T-helper 17 cell (primary cell): Measurements from ENCODE around the gene JMJD1C. TPM values are rescaled to one million over a fixed set of nuclear protein-coding genes. Genes with fewer than 3 reads are reported as not detected.
"Not testable (repeated sequence)": the region's sequence is repeated elsewhere in the genome, so short reads cannot be mapped to it uniquely, and the experiment has no call there.

Source experiments
- ATAC-seq: fragments of 150-1000 bp; cut with Tn5 transposase; 2 replicates; pipeline ENCODE4 v1.10.0; 2021; ENCODE audit warnings: mild to moderate bottlenecking, moderate library complexity
- DNase-seq, 3 donors: peaks; one replicate each; pipeline versions ENCODE4 v3.0.0 to v3.0.0-alpha.2; 2020 to 2021
- H3K9me3 ChIP-seq: one replicate; pipeline ENCODE4 v1.7.0; 2013; ENCODE audit warnings: low read length, mild to moderate bottlenecking; ENCODE audit not compliant: control insufficient read depth, poor library complexity, severe bottlenecking
- H3K27ac Mint-ChIP-seq: one replicate; pipeline ENCODE4 v1.8.0; 2022; ENCODE audit warnings: mild to moderate bottlenecking, moderate library complexity, mixed read lengths
- H3K27me3 Mint-ChIP-seq: one replicate; pipeline ENCODE4 v1.8.0; 2022; ENCODE audit warnings: mixed read lengths
- H3K36me3 Mint-ChIP-seq: one replicate; pipeline ENCODE4 v1.8.0; 2022; ENCODE audit warnings: low read depth, mixed read lengths
- H3K4me1 Mint-ChIP-seq: one replicate; pipeline ENCODE4 v1.8.0; 2022; ENCODE audit warnings: mild to moderate bottlenecking, mixed read lengths
- H3K4me3 Mint-ChIP-seq: one replicate; pipeline ENCODE4 v1.8.0; 2022; ENCODE audit warnings: mild to moderate bottlenecking, moderate library complexity, mixed read lengths
- total RNA-seq, 4 donors: library from RNA in 2 of 4; stranded (reverse) in 2 of 4; gene quantifications; one replicate each; pipeline ENCODE4 v1.2.3 and lab custom pipeline; 2022 to 2026

Gene JMJD1C
- total RNA-seq, 2 donors from 2014 or later = 215 to 279 TPM

- H3K4me1 Mint-ChIP-seq = peaks cover 16% of the 10 kb centered on the region
- no peaks in the 10 kb centered on the region for H3K27me3 Mint-ChIP-seq
- H3K36me3 Mint-ChIP-seq = peaks cover 7% of the 10 kb centered on the region
Measured at GRCh38 chr10:63168821-63169462, 296.8 kb downstream of the JMJD1C start.

GRCh38 chr10:63166742-63167258, 299.0 kb downstream of the JMJD1C start:
- H3K9me3 ChIP-seq = no peaks in the 10 kb centered on the region
- ATAC-seq (peak; percentile 71), DNase-seq (no peak)
- no peaks in the 10 kb centered on the region for H3K27me3 Mint-ChIP-seq
- no peak overlapping the region for H3K4me3 Mint-ChIP-seq
- no peak overlapping the region for H3K27ac Mint-ChIP-seq
- peaks cover 6% of the 10 kb centered on the region for H3K4me1 Mint-ChIP-seq
- H3K36me3 Mint-ChIP-seq = peaks cover 2% of the 10 kb centered on the region

More at GRCh38 chr10:63168821-63169462, 296.8 kb downstream of the JMJD1C start:
- Mint-ChIP-seq H3K4me3 (peak overlapping the region; percentile 28), H3K27ac (peak overlapping the region; percentile 68)
- no peaks in the 10 kb centered on the region for H3K9me3 ChIP-seq
- DNase-seq = no peak
- no peak for ATAC-seq

- Mint-ChIP-seq H3K4me3 (no peak overlapping the region), H3K4me1 (peaks cover 9% of the 10 kb centered on the region), H3K27ac (peak overlapping the region; percentile 92), H3K36me3 (peaks cover 2% of the 10 kb centered on the region), H3K27me3 (no peaks in the 10 kb centered on the region)
- DNase-seq (no peak), ATAC-seq (no peak)
- no peaks in the 10 kb centered on the region for H3K9me3 ChIP-seq
Measured at GRCh38 chr10:63165249-63165648, 300.5 kb downstream of the JMJD1C start.

GRCh38 chr10:63164166-63164623, 301.6 kb downstream of the JMJD1C start:
- Mint-ChIP-seq H3K36me3 (no peaks in the 10 kb centered on the region), H3K27ac (peak overlapping the region; percentile 92), H3K4me3 (peak overlapping the region; percentile 33), H3K4me1 (peaks cover 10% of the 10 kb centered on the region), H3K27me3 (no peaks in the 10 kb centered on the region)
- DNase-seq = no peak
- no peak for ATAC-seq
- no peaks in the 10 kb centered on the region for H3K9me3 ChIP-seq

GRCh38 chr10:63161592-63161991, 304.2 kb downstream of the JMJD1C start:
- DNase-seq = no peak
- Mint-ChIP-seq H3K27ac (peak overlapping the region; percentile 92), H3K4me3 (no peak overlapping the region), H3K27me3 (no peaks in the 10 kb centered on the region), H3K4me1 (peaks cover 16% of the 10 kb centered on the region), H3K36me3 (no peaks in the 10 kb centered on the region)
- H3K9me3 ChIP-seq = no peaks in the 10 kb centered on the region
- ATAC-seq = no peak

- H3K9me3 ChIP-seq = no peaks in the 10 kb centered on the region
- peak in 1 of 3 donors; percentile 15 for DNase-seq
- H3K27me3 Mint-ChIP-seq = no peaks in the 10 kb centered on the region
- peak; percentile 71 for ATAC-seq
- peaks cover 16% of the 10 kb centered on the region for H3K4me1 Mint-ChIP-seq
- peak overlapping the region; percentile 12 for H3K4me3 Mint-ChIP-seq
- H3K36me3 Mint-ChIP-seq = peaks cover 2% of the 10 kb centered on the region
- peak overlapping the region; percentile 24 for H3K27ac Mint-ChIP-seq
Measured at GRCh38 chr10:63157845-63158624, 307.7 kb downstream of the JMJD1C start.

- H3K9me3 ChIP-seq = no peaks in the 10 kb centered on the region
- Mint-ChIP-seq H3K4me3 (no peak overlapping the region), H3K36me3 (peaks cover 2% of the 10 kb centered on the region), H3K27me3 (no peaks in the 10 kb centered on the region), H3K27ac (no peak overlapping the region), H3K4me1 (peaks cover 12% of the 10 kb centered on the region)
- no peak for ATAC-seq
- DNase-seq = no peak
Measured at GRCh38 chr10:63156236-63156635, 309.5 kb downstream of the JMJD1C start.

- Mint-ChIP-seq H3K27me3 (no peaks in the 10 kb centered on the region), H3K27ac (no peak overlapping the region), H3K4me3 (no peak overlapping the region), H3K4me1 (peaks cover 9% of the 10 kb centered on the region), H3K36me3 (peaks cover 2% of the 10 kb centered on the region)
- no peaks in the 10 kb centered on the region for H3K9me3 ChIP-seq
- ATAC-seq (no peak), DNase-seq (no peak)
Measured at GRCh38 chr10:63155388-63156020, 310.3 kb downstream of the JMJD1C start.

- no peak for DNase-seq
- no peaks in the 10 kb centered on the region for H3K27me3 Mint-ChIP-seq
- H3K36me3 Mint-ChIP-seq = peaks cover 4% of the 10 kb centered on the region
- H3K9me3 ChIP-seq = no peaks in the 10 kb centered on the region
- peaks cover 8% of the 10 kb centered on the region for H3K4me1 Mint-ChIP-seq
- no peak overlapping the region for H3K4me3 Mint-ChIP-seq
- no peak overlapping the region for H3K27ac Mint-ChIP-seq
- ATAC-seq = no peak
Measured at GRCh38 chr10:63154546-63155387, 311.0 kb downstream of the JMJD1C start.

- not testable (repeated sequence) for H3K9me3 ChIP-seq, H3K27me3 Mint-ChIP-seq, H3K36me3 Mint-ChIP-seq, H3K27ac Mint-ChIP-seq, H3K4me3 Mint-ChIP-seq, ATAC-seq, H3K4me1 Mint-ChIP-seq, DNase-seq
Measured at GRCh38 chr10:63153868-63154545, 311.8 kb downstream of the JMJD1C start.

- no peak overlapping the region for H3K4me3 Mint-ChIP-seq
- ATAC-seq = no peak
- H3K36me3 Mint-ChIP-seq = peaks cover 10% of the 10 kb centered on the region
Measured at GRCh38 chr10:63150745-63151144, 315.0 kb downstream of the JMJD1C start.

GRCh38 chr10:63146503-63146902, 319.3 kb downstream of the JMJD1C start:
- no peak for DNase-seq
- Mint-ChIP-seq H3K36me3 (peaks cover 8% of the 10 kb centered on the region), H3K4me1 (peaks cover 19% of the 10 kb centered on the region), H3K27me3 (no peaks in the 10 kb centered on the region), H3K27ac (no peak overlapping the region), H3K4me3 (no peak overlapping the region)
- ATAC-seq = no peak
- no peaks in the 10 kb centered on the region for H3K9me3 ChIP-seq

More at GRCh38 chr10:63150745-63151144, 315.0 kb downstream of the JMJD1C start:
- no peaks in the 10 kb centered on the region for H3K9me3 ChIP-seq
- peaks cover 10% of the 10 kb centered on the region for H3K4me1 Mint-ChIP-seq
- DNase-seq = no peak
- H3K27ac Mint-ChIP-seq = no peak overlapping the region
- no peaks in the 10 kb centered on the region for H3K27me3 Mint-ChIP-seq
